ENCODE measurements around the gene MAPT.
A peak's percentile ranks its signal among the peaks of the same experiment; 100 is the strongest.

MAPT gene

GRCh38 chr17:46030752-46031151 is 136.4 kb downstream of the MAPT start:
- no peak for DNase-seq (ENCODE audit: low read depth)

- no peak for DNase-seq (ENCODE audit: low read depth)
Measured at GRCh38 chr17:46031440-46031839, 137.1 kb downstream of the MAPT start.

DNA sequence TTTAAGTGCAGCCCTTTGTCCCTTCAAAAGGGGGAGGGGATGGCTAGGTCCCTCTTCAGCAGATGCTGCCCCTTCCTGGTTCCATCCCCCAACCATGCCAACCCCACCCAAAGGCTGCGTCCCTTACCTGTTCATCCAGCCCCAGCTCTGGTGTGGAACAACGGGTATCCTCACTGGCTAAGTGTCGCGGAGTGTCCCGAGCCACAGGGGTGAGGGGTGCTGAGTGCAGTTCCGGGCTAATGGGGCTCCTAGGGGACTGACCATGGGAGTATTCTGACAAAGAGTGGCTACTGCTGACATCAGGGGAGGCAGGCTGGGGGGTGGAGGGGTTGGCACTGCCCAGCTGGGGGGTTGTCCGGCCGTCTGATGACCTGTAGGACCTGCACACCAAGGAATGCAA is 137.6 kb downstream of the MAPT start:
- no peak for DNase-seq (ENCODE audit: low read depth)

- no peak for DNase-seq (ENCODE audit: low read depth)
Measured at GRCh38 chr17:46032909-46033308, 138.6 kb downstream of the MAPT start.

DNA sequence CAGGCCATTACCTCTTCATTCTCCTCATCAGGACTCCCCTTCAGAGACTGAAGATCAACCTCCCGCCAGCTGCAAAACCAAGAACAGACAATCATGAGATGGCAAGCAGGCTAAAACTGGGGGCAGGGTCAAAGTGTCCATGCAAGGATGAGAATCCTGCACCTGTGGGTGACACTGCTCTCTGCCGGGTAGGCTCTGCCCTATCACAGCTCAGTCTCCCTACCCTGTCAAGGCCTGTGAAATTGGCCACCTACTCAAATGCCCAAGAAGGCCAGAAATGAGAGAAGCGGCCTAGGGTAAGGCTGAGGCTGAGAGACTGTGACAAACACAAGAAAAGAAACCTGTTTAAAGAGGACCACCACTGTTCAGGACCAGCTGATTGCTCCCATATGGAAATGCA is 139.0 kb downstream of the MAPT start:
- no peak for DNase-seq (ENCODE audit: low read depth)

GRCh38 chr17:46035112-46035818 is 140.9 kb downstream of the MAPT start:
- DNase-seq (ENCODE audit: low read depth), result no peak

DNA sequence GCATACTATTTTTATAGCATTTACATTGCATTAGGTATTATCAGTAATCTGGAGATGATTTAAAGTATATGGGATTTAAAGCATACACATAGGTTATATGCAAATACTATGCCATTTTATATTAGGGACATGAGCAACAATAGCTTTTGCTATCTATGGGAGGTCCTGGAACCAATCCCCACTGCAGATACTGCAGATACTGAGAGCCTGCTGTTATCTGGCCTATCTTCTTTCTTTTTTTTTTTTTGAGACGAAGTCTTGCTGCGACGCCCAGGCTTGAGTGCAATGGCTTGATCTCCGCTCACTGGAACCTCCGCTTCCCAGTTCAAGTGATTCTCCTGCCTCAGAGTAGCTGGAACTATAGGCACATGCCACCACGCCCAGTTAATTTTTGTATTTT is 142.1 kb downstream of the MAPT start:
- DNase-seq (ENCODE audit: low read depth), result no peak

DNA sequence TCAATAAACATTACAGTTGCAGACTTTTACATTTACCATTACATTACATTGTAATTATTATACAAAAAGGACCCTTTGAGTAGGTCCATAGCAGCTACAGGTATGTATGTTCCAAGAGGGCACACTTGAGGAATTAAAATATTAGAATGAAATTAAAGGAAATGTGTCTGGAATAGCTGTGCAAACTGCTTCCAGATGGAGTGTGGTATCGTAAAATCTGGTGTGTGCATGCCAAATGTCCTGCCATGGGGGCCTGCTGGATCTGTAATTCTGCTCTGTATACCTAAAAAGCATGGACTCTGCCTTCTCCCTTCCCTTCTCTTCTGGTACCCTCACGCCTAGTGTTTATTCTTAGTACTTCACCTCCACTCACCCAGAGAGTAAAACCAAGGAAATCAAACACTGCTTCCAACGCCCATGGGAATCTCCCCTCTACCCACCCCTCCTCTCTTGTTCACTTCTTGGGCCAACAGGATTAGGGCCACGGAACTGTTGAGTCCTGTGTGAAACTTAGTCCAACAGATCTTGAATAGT is 143.4 kb downstream of the MAPT start:
- DNase-seq (ENCODE audit: low read depth), result no peak

DNA sequence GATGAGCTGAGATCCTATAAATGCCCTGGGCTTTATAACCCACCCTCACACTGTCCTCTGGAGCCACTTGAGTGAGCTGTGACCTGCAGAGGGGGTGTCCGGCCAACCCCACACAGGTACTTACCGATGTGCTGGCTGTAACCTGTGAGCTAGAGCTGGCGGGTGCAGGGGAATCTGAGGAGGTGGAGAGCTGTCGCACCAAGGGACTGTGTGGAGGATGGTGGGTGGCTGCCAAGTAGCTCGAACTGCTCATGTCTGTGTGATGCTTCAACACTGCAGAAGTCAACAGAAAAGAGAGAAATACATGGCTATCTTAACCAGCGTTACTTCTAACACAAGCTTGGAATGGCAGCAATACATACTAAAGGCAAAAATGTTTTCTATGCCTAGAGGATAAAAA is 144.1 kb downstream of the MAPT start:
- no peak for DNase-seq (ENCODE audit: low read depth)

GRCh38 chr17:46038937-46039336 is 144.6 kb downstream of the MAPT start:
- DNase-seq (ENCODE audit: low read depth), result no peak

DNA sequence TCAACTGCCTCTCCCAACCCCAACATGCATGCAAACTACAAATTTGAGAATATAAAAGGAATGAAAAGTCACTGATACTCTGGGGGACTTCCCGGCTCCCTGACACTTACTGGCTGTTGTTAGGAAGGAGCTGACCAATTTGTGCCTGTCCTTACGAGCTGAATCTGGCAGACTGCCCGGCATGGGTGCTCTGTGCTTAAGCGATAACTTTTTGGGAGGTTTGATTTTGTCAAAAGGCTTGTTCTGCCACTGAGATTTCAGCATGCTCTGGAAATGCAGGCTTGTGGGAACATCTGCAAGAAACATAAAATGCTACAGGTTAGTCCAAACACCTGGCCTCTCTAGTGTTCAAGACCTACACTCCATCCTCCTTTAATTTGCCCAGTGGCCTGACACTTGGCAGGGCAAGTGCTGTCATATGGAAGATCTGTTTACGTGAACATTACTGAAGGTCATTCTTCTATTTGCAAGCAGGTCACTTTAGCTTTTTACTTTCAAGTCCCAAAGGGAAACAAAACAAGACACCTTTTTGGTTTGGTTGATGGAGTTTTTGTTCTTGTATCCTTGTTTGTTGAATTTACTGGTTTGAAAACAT is 145.3 kb downstream of the MAPT start:
- DNase-seq (ENCODE audit: low read depth), result no peak

- DNase-seq (ENCODE audit: low read depth), result no peak
Measured at GRCh38 chr17:46042246-46042645, 147.9 kb downstream of the MAPT start.

DNA sequence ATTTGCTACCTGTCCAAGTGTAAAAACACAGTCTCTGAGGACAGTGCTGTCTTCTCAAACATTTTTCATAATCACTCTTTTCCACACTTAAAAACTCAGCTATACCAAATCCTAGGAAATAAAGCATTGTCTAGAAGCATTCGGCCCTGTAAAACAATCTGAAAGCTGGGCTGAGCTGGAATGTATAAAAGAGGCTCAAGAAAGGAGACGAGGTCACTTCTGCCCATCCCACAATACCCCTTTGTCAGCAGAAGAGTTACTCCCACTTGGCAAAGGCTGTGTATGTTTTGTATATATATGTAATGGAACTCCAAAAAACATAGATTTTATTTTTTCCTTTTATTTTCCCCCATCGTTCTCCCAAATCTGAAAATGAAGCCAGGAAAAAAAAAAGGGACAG is 148.6 kb downstream of the MAPT start:
- DNase-seq (ENCODE audit: low read depth), result no peak

GRCh38 chr17:46043606-46044005 is 149.3 kb downstream of the MAPT start:
- no peak for DNase-seq (ENCODE audit: low read depth)

DNA sequence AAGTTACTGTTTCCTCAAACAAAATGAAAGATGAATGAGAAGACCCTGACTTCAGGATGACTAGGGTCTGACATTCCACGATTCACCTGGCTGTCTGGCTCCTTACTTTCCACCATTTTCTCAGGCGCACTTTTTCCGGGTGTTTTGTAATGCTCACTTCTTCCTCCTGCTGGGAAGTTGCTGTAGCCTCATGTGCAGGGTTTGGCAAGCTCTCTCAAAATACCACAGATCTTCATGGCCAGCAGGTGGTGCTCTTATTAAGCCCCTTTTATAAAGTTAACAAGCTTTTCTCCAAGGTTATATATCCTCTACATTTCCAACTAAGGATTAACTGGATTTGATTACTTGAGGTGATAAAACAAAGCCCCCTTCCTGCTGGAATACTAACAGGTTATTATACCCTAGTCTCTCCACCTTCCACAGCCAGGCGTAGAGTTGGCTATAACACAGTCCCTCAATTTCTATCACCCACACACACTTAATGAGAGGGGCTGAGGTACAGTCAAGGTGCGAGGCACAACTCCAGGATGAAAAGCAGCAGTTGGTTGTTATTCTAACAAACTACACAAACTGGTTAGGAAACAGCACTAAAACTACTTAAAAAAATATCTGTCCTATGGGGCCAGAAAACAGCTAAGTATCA is 150.1 kb downstream of the MAPT start:
- peak; percentile 30 for DNase-seq (ENCODE audit: low read depth)

DNA sequence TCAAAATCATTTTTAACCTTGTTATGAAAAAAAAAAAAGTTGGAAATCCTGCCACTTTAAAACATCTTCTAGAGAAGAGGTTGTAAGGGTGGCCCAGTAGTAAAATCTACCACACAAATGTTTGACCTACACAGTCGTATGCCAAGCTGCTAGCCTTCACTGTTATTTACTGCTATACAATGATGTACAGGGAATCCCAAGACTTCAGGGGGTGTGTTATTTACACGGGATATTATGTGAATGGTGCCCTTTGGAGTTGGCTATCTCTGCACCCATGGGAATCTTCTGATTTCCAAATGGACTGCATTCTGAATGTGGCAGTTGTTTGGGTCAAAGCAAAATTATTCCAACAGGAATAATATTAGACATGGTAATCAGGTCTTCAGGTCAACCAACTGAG is 150.6 kb downstream of the MAPT start:
- no peak for DNase-seq (ENCODE audit: low read depth)

DNA sequence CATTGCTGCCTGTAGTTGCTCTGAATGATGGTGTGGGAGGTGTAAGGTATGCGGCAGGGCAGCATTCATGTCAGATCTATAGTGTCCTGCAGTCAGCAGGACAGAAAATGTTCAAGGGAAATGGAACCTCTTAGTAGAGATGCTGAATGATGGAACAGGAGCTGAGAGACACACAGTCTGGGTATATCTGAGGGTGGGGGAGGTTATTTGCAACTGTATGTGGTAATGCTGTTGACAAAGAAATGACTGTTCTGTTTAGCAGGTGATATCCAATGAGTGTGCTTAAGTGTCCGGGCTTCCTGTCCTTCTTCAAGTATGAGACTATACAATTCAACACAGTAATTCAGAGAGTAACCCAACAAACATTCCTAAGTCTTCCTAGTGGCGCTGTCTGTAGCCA is 151.3 kb downstream of the MAPT start:
- DNase-seq (ENCODE audit: low read depth), result no peak

DNA sequence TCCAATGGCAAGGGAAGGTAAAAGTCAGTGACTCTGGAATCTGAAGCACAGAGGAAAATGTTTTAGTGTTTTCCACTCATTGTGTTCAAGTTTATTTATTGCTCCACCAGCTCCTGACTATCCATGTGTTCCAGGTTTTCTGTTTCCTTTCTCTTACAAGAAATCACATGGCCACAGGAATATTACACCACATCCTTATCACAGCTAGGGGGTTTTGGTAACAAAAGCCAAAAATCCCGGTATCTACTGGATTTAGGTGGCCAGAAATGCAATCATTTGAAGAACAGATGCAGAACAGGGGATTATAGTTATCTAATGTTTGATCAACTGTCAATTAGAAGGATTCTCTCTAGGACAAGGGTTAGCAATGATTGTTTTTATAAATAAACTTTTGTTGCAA is 152.6 kb downstream of the MAPT start:
- DNase-seq (ENCODE audit: low read depth), result no peak

- DNase-seq (ENCODE audit: low read depth), result no peak
Measured at GRCh38 chr17:46047398-46047797, 153.0 kb downstream of the MAPT start.

GRCh38 chr17:46047856-46048255 is 153.5 kb downstream of the MAPT start:
- DNase-seq (ENCODE audit: low read depth), result no peak

DNA sequence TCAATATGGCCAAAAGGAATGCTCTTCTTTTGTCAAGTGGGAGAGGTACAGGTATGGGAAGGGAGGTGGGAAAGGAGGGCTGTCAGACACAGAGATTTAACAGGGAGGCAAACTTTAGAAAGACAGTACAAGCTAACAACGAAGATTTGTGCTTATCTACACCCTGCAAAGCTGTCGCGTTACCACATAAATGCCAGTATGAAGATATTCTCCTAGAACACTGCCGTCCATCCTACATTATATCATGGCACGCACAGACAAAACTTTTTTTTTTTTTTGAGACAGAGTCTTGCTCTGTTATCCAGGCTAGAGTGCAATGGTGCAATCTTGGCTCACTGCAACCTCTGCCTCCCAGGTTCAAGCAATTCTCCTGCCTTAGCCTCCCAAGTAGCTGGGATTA is 155.3 kb downstream of the MAPT start:
- no peak for DNase-seq (ENCODE audit: low read depth)

DNA sequence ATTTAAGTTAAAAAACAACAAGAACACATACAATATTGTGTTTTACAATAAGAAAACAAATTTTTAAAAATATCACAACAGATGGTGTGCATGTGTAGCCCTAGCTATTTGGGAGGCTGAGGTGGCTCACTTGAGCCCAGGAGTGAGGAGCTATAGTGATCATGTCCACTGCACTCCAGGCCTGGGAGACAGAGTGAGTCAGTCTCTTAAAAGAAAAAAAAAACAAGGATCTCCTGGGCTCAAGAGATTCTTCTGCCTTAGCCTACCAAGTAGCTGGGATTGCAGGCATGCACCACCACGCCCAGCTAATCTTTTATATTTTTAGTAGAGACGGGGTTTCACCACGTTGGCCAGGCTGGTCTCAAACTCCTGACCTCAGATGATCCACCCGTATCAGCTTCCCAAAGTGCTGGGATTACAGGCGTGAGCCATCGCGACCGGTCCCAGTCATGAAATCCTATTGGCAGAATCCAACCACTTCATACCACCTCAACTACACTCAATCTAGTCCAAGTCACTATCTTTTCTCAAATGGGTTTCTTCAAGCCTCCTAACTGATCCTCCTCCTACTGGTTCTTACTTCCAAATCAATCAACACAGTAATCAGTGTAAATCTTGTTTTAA is 159.7 kb downstream of the MAPT start:
- no peak for DNase-seq (ENCODE audit: low read depth)

- no peak for DNase-seq (ENCODE audit: low read depth)
Measured at GRCh38 chr17:46056800-46057304, 162.5 kb downstream of the MAPT start.
